ENCODE results near the gene RASGEF1C. TPM values are rescaled to one million over a fixed set of nuclear protein-coding genes. Genes with fewer than 3 reads are reported as not detected.

The RASGEF1C gene
- total and polyA plus RNA-seq, 10 donors: 0.06 to 1.1 (median 0.21) TPM; not detected in 6

GRCh38 chr5:180170810-180171567, 38.0 kb downstream of the RASGEF1C start:
- H3K9me3 ChIP-seq: no peaks in the 10 kb centered on the region
- intact Hi-C loops (cut with DNase I; ENCODE audit: low total_unique reads): no loop called here
- H3K36me3 ChIP-seq: no peaks in the 10 kb centered on the region
- H3K27ac ChIP-seq: no peak overlapping the region
- 87 to 93% (median 89%) methylated on average over 10 to 19 of the region's 19 CpGs for WGBS, 5 donors
- H3K4me1 ChIP-seq: peaks cover 0 to 16% (median 0%) of the 10 kb centered on the region in 6 donors
- peaks cover 0 to 40% (median 0%) of the 10 kb centered on the region in 7 donors for H3K27me3 ChIP-seq (replicated peaks in 1 of 7)
- H3K4me3 ChIP-seq: no peak overlapping the region
- TF ChIP-seq CTCF (IDR thresholded peaks at IDR 0.05 in 8 of 11, conservative IDR thresholded peaks at IDR 0.05 in 3 of 11): no peak
- no peak for TF ChIP-seq POLR2A (IDR thresholded peaks at IDR 0.05)
- no peak for TF ChIP-seq POLR2AphosphoS5 (IDR thresholded peaks at IDR 0.05)
- DNase-seq: peak; percentile 58

DNA sequence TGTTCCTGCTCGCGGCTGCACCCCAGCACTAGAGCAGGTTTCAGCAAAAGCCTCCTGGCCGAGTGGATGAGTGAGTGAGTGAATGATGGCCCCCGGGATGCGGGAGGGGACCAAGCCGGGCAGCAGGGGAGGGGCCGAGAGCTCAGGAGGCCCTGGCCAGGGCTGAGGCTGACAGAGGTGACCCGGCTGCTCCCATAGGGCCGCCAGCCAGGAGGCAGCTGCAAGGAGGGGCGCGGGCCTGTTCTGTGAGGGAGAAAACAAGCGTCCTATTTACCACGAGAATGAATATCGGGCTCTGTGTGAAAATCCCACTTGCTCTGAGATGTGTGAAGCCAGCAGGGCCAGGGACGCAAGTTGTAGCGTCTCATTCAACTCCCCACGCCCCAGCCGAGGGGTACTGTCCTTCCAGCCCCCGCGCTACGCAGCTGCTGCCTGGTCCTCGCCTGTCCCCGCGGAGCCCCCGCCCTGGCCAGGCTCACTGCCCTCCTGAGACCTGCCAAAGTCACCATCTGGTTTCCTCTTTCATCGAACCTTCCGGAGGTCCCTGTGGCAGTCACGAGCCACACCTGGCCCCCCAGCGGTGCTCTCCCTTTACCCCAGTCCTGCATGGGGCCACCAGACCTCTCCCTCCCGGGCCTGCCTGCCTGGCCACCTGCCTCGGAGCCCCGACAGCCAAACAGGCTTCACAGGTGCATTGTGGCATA, 38.8 kb downstream of the RASGEF1C start:
- no peak for DNase-seq
- Histone ChIP-seq H3K9me3 (no peaks in the 10 kb centered on the region), H3K4me3 (no peak overlapping the region), H3K4me1 (peaks cover 0 to 16% (median 0%) of the 10 kb centered on the region in 6 donors), H3K27ac (no peak overlapping the region), H3K36me3 (no peaks in the 10 kb centered on the region), H3K27me3 (replicated peaks in 1 of 7) (peaks cover 0 to 40% (median 0%) of the 10 kb centered on the region in 7 donors)
- 58 to 72% (median 69%) methylated on average over 26 to 32 of the region's 32 CpGs for WGBS, 5 donors
- TF ChIP-seq POLR2A (IDR thresholded peaks at IDR 0.05): no peak
- no peak for TF ChIP-seq CTCF (IDR thresholded peaks at IDR 0.05 in 8 of 11, conservative IDR thresholded peaks at IDR 0.05 in 3 of 11)
- TF ChIP-seq POLR2AphosphoS5 (IDR thresholded peaks at IDR 0.05): no peak
- intact Hi-C loops (cut with DNase I; ENCODE audit: low total_unique reads): no loop called here

GRCh38 chr5:180169248-180170105, 39.5 kb downstream of the RASGEF1C start:
- TF ChIP-seq POLR2AphosphoS5 (IDR thresholded peaks at IDR 0.05) (no peak), CTCF (IDR thresholded peaks at IDR 0.05 in 8 of 11, conservative IDR thresholded peaks at IDR 0.05 in 3 of 11) (no peak), POLR2A (IDR thresholded peaks at IDR 0.05) (no peak)
- intact Hi-C loops (cut with DNase I; ENCODE audit: low total_unique reads): no loop called here
- Histone ChIP-seq H3K27me3 (replicated peaks in 1 of 7) (peaks cover 0 to 40% (median 0%) of the 10 kb centered on the region in 7 donors), H3K9me3 (peaks cover 0 to 6% (median 0%) of the 10 kb centered on the region in 8 donors), H3K4me1 (peaks cover 0 to 16% (median 0%) of the 10 kb centered on the region in 6 donors), H3K36me3 (no peaks in the 10 kb centered on the region), H3K4me3 (no peak overlapping the region), H3K27ac (no peak overlapping the region)
- no peak for DNase-seq
- 62 to 74% (median 71%) methylated on average over 18 to 23 of the region's 23 CpGs for WGBS, 5 donors
